Measurements from ENCODE around the gene ARHGAP1.
"Not testable (repeated sequence)": the region's sequence is repeated elsewhere in the genome, so short reads cannot be mapped to it uniquely, and the experiment has no call there.

The ARHGAP1 gene

DNA sequence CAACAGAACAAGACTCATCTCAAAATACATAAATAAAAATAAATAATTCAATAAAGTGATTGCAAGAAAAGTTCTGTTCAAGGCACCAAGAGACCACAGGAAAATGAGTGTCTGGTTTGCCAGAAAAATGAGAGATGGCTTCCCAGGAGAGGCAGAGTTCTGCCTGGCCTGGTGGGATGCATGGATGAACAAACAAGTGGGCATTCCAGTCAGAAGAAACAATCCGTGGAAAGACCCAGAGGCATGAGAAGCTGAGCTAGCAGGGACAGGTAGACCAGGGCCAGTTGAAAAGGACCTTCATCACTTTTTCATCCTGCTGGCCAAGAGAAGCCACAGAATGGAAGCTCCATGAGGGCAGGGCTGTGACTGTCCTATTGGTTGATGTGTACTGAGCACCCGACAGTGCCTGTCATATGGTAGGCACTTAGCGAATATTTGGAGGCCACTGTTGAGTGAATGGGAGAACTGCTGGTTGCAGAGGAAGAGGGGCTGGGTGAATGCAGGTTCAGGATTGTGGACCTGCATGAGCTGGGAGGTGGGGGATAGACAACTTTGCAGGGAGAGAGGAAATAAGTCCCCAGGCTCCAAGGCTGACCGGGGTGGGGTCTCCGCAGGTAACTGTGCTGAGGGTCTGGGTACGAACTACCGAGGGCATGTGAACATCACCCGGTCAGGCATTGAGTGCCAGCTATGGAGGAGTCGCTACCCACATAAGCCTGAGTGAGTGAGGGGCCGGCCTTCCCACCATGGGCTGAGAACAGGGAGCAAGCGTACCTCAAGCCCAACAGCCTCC, 22.3 kb upstream of the ARHGAP1 start:
- DNase-seq = no peak

DNA sequence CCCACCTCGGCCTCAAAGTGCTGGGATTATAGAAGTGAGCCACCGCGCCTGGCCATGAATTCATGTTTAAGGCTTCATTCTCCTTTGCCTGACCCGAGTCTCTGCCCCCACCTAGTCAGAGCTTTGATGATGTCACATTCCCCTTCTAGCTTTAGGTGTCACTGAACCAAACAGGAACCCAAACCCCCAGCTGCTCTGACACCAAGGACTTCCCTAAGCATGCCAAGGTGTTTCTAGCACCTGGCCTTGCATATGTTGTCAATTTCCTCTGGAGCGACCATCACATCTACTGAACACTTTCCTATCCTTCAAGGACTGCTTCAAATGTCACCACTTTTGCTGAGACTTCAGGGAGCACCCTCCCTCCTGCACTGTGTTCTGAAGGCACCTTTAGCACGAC, 20.9 kb upstream of the ARHGAP1 start:
- DNase-seq = no peak

DNA sequence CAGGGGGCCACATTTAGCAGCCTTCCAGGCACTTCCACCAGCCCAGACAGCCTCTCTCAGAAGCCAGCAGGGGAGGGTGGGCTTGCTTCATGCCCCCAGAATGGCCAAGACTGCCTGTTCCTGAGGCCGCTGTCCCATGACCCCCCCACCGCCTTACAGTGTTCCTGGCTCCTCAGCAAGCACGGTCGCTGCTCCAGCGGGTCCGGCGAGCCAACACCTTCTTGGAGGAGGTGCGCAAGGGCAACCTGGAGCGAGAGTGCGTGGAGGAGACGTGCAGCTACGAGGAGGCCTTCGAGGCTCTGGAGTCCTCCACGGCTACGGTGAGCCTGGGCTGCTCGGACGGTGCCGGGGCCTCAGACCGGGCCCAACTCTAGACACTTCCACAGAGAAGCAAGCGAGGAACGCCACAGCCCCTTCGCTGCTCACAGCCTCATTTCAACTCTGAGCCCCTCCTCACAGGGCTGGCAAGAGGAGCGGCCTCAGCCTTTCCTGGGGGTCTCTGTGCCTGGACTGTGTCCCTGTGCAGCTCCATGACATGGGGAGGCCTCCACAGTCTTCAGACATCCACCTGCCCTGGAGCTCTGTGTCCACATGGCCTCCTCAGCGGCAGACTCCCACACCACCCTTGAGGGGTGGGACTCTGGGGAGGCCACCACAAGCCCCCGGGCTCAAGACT, 19.3 kb upstream of the ARHGAP1 start:
- DNase-seq = no peak

DNA sequence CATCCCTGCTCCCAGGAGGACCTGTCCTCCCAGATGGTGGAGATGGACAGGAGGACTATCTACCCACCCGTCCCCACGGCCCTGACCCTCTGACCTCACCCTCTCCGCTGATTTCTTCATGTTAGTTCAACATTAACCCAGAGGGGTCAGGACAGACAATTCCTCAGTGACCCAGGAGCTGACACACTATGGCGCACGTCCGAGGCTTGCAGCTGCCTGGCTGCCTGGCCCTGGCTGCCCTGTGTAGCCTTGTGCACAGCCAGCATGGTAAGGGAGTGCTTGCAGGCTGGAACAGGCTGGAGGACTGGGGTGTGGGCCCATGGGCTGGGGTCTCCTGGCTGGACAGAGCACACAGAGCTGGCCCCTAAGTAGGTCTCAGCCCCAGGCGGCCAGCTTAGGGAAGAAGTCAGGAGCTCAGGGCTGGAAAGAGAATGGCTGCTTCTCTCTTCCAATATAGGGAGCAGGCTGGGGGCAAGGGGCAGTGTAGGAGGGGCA, 18.7 kb upstream of the ARHGAP1 start, which contains the start of gene F2:
Gene F2 (plus strand): TSS at position 166 of the 495 bp plus-strand sequence. CDS start 23 bp downstream, at position 189.
- no peak for DNase-seq

DNA sequence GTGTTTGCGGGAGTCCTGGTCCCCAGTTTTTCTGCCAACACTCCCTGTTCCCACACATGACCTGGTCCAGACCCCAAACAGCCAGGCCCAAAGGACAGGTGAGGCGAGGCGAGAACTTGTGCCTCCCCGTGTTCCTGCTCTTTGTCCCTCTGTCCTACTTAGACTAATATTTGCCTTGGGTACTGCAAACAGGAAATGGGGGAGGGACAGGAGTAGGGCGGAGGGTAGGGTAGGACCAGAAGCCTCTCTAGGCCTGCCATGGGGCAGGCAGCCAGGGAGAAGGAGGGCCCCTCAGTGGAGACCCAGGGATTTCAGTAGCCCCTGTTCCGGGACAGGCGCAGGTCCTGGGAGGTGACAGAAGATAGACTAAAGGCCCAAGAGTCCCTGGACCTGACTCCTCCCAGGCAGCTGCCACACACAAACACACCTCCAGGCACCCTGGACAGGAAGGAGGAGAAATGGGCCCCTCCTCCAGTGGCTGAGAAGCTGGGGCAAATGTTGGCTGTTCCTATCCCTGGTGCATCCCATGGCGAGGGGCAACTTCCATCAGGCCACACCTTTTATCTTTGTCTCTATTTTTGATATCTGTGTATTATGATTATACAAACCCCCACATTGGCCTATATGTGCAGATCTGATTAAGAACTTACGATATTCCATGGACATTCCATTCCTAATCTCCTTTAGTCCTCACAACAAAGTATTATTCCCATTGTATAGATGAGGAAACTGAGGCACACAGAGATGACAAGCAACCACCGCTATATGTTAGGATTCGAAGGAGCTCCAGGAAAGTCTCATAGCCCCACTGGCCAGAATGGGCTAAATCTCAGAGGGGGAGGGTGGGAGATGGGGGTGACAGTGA, 18.0 kb upstream of the ARHGAP1 start:
- no peak for DNase-seq

DNA sequence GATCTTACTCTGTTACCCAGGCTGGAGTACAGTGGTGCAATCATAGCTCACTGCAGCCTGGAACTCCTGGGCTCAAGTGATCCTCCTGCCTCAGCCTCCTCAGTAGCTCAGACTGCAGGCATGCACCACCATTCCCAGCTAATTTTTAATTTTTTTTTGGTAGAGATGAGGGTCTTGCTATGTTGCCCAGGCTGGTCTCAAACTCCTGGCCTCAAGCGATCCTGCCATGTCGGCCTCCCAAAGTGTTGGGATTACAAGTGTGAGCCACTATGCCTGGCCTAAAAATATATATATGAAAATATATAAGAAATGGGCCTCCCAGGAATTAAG, 17.4 kb upstream of the ARHGAP1 start:
- DNase-seq = not testable (repeated sequence)

DNA sequence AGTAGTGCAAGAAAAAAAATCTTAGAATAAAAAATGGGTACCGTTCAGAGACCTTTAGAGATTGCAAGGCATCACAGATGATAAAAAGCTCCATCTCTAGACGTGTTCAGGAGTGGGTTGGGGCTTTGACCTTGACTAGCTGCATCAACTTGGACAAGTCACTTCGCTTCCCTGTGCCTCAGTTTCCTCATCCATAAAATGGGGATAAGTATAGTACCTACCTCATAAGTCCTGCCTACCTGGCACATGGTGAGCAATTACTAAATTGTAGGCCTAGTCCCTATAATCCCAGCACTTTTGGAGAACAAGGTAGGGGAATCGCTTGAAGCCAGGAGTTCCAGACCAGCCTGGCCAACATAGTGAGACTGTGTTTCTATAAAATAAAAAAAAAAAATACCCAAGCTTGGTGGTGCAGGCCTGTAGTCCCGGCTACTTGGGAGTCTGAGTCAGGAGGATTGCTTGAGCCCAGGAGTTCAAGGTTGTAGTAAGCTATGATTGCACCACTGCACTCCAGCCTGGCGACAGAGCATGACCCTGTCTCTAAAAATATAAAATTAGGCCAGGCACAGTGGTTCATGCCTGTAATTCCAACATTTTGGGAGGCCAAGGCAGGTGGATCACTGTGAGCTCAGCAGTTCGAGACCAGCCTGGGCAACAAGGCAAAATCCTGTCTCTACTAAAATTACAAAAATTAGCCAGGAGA, 12.6 kb upstream of the ARHGAP1 start:
- no peak for DNase-seq

DNA sequence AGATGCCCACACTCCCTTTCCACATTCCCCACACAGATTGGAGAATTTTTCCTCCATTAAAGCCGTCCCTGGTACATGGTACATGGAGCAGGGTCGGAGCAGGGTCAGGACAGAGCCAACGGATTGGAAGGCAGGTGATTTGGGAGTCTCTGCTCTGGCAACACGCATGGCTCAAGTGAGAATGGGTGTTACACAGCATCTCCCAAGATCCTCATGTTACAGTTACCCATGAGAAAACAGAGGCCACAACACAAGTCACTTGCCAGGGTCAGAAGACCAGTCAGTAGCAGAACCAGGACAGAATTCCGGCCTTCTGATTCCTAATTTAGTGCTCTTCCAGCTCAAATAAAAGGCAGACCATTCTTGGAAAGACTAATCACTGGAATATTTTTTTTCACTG, 10.9 kb upstream of the ARHGAP1 start:
- no peak for DNase-seq

DNA sequence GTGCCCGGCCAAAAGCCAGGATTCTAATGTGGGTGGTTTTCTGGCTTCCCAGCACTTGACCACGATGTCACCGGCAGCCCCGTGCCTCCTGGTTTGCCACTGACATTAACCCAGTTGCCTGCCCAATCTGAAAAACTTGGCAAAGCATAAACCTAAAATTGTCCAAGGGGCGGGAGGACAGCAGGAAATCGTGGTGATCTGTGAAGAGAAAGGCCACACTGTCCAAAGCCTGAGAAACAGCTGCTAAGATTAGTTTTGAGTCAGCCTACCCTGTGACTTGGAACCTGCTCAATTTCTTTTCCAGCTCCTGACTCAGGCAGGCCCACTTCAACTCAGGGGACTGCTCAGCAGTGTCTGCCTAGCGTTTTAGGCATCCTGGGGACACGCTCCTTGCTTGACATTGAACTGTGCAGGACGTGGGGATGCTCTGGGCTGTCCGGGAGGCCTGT, 10.4 kb upstream of the ARHGAP1 start:
- DNase-seq = no peak

DNA sequence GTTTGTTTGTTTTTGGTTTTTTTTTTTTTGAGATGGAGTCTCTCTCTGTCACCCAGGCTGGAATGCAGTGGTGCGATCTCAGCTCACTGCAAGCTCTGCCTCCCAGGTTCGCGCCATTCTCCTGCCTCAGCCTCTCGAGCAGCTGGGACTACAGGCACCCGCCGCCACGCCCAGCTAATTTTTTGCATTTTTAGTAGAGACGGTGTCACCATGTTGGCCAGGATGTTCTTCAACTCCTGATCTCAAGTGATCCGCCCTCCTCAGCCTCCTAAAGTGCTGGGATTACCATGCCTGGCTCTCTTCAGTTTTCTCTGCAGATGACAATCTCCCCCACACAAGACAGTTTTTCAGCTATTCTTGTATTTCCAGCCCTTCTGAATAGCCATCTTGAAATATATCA, 8.9 kb upstream of the ARHGAP1 start:
- not testable (repeated sequence) for DNase-seq

DNA sequence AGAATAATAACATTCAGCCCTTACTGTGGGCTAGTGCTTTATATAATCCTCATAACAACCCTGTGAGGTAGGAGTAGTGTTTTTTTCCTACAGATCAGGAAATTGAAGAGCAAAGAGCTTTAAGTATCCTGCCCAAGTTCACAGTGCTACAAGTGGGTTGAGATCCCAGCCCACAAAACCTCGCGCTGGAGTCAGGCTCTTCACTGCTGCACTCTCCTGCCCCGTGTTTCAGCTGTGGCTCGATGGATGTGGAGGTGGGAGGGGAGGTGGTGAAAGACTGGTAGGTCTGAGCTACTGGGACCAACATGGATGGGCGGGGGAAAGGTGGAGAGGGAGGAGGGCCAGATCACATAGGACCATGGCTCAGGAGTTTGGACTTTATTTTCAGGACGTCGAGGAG, 6.5 kb upstream of the ARHGAP1 start:
- DNase-seq = no peak

DNA sequence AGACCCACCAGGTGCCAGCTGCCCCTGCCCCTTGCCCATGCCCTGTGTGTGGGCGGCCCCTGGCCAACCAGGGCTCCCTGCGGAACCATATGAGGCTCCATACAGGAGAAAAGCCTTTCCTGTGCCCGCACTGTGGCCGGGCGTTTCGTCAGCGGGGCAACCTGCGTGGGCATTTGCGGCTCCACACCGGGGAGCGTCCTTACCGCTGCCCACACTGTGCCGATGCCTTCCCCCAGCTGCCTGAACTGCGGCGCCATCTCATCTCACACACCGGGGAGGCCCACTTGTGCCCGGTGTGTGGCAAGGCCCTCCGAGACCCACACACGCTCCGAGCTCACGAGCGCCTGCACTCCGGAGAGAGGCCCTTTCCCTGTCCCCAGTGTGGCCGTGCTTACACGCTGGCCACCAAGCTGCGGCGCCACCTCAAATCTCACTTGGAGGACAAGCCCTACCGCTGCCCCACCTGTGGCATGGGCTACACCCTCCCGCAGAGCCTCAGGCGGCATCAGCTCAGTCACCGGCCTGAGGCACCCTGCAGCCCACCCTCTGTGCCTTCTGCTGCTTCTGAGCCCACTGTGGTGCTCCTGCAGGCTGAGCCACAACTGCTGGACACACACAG, 4.8 kb upstream of the ARHGAP1 start:
- no peak for DNase-seq

DNA sequence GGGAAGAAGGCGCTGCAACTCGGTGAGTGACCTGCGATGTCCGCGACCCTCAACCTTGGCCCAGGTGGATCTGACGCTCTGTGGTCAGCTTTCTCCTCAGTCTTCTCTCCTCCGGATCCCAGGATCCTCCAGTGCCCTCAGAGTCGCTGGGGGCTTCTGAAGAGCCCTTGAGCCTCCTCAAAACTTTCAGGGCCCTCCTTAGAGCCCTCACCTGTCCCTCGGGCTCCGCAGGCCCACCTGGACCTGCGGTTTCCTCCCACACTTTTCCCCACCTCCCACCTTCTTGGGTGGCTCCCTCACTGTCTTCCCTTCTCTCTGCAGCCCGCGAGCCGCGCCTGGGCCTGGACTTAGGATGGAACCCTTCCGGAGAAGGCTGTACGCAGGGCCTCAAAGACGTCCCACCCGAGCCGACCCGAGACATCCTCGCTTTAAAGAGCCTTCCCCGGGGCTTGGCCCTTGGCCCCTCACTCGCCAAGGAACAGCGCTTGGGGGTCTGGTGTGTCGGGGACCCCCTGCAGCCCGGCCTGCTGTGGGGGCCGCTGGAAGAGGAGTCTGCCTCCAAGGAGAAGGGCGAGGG, 747 bp upstream of the ARHGAP1 start:
- no peak for DNase-seq

DNA sequence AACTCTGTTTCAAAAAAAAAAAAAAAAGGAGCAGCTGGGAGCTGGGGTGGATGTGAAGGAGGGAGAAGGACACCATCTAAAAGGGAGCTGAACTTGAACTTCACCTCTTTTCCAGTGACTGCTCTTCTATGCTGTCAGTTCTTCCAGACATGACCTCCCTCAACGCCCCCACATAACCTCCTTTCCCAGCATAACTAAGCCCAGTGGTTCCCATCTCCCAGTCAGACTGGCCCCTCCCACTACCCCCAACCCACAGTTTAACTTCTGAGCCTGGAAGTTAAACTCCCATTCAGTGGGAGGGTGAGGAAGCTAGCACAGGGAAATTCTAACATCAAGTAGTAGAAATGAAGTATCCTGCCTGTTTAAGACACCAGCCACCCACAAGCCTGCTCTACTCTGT, 1.8 kb downstream of the ARHGAP1 start:
- DNase-seq = no peak

DNA sequence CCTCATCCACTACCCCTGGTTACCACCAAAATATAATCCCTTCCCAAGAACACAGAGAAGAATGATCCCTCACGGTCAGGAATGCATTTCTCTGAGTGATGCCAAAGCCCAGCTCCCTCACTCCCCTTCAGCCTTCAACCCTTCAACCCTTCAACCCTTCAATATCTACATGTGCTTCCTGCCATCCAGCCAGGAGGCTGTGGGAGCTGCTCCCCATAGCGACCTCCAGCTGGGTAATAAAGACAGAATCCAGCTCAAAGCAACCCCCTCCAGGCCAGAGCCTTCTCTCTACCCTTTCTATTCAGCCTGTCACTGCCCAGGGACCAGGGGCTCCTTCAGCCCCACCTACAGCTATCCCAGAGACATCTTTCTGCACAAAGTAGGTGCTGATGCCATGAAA, 2.7 kb downstream of the ARHGAP1 start:
- DNase-seq = no peak

DNA sequence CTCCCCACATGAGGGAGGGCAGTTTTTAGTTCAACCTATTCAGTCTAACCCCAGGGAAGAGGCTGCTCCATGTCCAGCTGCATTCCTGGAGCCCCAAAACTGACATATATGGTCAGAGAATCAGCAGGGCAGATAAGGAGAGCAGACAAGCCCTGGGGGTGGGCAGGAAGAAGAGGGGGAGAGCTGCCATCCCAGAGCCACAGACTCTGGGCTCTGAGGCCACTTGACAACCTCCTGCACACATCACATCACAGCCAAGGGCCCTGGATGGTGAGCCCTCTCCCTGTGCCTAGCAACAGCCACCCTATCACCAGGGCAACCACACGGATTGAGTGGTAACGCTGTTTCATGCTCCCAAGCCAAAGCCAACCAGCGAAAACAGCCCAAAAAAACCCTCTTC, 3.1 kb downstream of the ARHGAP1 start:
- no peak for DNase-seq

DNA sequence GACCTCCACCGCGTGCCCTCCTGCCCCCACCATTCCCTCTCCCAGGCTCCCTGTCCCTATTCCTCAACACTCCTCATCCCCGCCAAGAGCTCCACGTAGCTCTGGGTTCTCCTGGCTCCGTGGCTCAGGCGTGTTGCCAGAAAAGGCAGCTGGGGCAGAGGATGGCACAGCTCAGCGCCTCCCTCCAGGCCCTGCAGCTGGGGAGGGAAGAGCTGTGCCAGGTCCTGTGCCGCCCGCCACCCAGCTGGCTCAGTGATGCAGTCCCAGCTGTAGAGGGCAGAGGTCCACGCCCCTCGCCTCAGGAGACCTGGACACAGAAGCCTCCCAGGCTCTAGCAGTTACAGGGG, 4.2 kb downstream of the ARHGAP1 start:
- DNase-seq = no peak

DNA sequence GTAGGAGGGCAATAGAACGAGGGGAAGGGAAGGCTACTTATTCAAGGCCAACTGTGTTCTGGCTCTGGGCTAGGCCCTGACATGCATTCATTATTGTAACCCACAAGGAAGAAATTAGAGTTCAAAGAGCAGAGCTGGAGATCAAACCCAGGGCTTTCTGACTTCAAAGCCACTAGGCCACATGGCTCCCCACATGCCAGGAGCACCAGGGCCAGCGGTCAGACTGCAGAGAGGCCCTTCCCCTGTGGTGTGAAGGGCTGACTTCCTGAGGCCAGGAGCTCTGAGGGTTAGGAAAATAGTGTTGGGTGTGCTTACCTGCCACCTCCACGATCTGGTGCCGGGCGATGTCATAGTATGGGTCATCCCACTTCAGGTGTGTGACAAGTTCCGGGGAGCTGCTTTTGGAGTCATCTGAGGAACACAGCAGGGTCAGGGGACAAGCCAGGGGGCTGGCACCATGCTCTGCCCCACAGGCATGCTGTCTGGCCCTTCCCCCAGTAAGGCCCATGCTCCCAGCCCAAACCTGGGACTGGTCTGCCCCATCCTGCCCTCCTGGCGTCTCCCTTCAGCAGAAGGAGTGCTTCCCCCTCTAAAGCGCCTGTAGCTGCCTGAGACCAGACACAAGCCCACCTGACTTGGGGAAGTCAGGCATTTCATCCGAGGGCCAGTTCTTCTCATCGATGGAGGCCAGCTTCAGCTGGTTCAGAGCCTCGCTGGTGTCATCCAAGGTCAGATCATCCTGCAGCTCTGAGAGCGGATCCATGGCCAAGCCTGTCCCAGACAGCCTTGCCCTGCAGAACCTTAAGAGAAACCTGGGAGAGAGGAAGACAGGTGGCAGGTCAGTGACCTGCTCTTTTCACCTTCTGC, 4.8 kb downstream of the ARHGAP1 start:
- DNase-seq = no peak

DNA sequence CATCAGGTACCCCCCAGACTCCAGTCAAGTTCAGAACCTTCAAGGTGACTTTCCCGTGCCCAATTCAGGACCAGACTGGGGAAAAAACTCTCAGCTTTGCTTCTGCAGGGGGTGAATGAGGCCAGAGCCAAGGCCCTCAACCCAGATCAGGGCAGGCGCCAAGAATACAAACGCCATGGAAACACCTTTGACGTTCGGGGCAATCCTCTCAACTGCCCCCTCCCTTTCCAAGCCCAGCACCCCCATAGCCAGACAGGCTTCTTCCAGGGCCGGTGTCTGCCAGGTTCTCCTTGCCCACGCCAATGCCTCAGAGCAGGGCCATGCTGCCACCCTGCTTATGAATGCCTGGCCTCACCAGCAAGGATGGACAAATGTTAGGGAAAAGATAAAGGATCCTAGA, 5.8 kb downstream of the ARHGAP1 start:
- no peak for DNase-seq

DNA sequence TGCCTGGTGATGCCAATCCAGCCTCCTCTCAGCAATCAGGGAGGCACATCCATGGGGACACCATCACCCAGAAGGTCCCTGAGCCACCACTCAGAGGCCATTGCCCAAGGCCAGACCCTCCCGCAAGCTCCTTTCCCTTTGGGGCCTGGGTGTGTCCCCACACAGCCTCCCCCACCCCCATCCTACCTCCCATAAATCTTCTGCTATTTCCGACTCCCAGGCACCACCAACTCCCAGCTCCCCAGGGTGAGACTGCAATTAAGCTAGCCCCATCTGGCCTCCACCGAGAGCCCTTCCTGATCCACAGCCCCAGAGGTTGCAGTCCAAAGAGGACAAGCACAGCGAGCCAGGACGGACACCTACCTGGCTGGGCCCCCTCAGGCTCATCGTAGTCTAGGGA, 6.3 kb downstream of the ARHGAP1 start:
- no peak for DNase-seq

DNA sequence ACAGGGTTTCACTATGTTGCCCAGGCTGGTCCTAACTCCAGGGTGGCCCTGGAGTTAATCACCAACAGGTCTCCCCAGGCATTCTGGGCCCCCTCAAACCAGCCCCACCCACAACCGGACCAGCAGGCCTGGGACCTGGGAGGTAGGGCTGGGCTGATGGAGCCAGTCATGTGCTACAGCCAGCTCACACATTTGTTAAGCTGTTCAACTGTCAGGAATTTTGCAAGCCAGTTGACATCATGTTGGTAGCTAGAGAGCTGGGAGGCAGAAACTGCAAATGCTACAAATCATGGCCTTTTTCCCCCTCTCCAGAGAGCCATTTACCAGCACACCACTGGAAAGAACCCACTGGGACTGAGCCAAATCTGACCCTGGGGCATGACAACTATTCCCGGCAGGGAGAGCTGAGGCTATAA, 6.8 kb downstream of the ARHGAP1 start:
- no peak for DNase-seq
